Measurements from ENCODE around the gene JAKMIP1. TPM values are rescaled to one million over a fixed set of nuclear protein-coding genes. Genes with fewer than 3 reads are reported as not detected.

The JAKMIP1 gene
- total RNA-seq, 1 experiment from 2014 or later: not detected

DNA sequence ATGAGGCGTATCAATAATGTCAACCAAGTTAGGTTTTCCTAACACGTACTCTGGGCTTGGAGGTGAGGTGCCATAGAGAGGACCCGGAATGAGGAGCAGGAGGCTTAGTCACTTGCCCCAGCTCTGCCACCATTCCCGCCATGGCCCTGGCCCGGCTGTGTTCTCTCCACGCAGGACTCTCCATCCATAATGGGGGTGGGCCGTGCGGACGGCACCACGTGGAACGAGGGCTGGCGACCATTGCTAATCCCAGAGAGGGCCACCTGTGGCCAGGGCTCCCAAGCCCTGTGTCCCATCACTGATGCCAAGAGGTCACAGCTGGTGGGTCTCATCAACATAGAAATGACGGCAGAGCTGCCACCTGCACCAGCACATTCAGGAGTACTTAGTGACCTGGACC lies 76.4 kb downstream of the JAKMIP1 start:
- H3K4me1 ChIP-seq: no peaks in the 10 kb centered on the region
- no peaks in the 10 kb centered on the region for H3K4me1 Mint-ChIP-seq (ENCODE audit: low read depth, unreplicated experiment)
- peaks cover 8% of the 10 kb centered on the region for H3K27me3 Mint-ChIP-seq (ENCODE audit: insufficient read depth, unreplicated experiment)
- POLR2A ChIA-PET: no interaction called here
- no peaks in the 10 kb centered on the region for H3K36me3 ChIP-seq (ENCODE audit: control insufficient read depth, insufficient read depth, low read length)
- H3K27ac Mint-ChIP-seq (ENCODE audit: unreplicated experiment): no peak overlapping the region
- CTCF ChIA-PET: no interaction called here
- no peaks in the 10 kb centered on the region for H3K9me3 Mint-ChIP-seq (ENCODE audit: unreplicated experiment)
- TF ChIP-seq, protein P1, sequence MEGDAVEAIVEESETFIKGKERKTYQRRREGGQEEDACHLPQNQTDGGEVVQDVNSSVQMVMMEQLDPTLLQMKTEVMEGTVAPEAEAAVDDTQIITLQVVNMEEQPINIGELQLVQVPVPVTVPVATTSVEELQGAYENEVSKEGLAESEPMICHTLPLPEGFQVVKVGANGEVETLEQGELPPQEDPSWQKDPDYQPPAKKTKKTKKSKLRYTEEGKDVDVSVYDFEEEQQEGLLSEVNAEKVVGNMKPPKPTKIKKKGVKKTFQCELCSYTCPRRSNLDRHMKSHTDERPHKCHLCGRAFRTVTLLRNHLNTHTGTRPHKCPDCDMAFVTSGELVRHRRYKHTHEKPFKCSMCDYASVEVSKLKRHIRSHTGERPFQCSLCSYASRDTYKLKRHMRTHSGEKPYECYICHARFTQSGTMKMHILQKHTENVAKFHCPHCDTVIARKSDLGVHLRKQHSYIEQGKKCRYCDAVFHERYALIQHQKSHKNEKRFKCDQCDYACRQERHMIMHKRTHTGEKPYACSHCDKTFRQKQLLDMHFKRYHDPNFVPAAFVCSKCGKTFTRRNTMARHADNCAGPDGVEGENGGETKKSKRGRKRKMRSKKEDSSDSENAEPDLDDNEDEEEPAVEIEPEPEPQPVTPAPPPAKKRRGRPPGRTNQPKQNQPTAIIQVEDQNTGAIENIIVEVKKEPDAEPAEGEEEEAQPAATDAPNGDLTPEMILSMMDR (IDR thresholded peaks at IDR 0.05; ENCODE audit: insufficient read depth in 1 of 2, low read depth in 1 of 2, low read length in 1 of 2, severe bottlenecking in 1 of 2, unreplicated experiment in 1 of 2): no peak
- no peaks in the 10 kb centered on the region for H3K36me3 Mint-ChIP-seq (ENCODE audit: insufficient read depth, unreplicated experiment)
- no peak overlapping the region for H3K4me3 Mint-ChIP-seq (ENCODE audit: unreplicated experiment)
- no TSS peak for BruUV-seq (replicated peaks)
- H3K27me3 ChIP-seq (replicated peaks; ENCODE audit: control insufficient read depth, insufficient read depth, low read length): no peaks in the 10 kb centered on the region; the same call in 1 of the 2 replicates
- no peak for DNase-seq
- intact Hi-C loops (cut with micrococcal nuclease; ENCODE audit: unreplicated experiment): no loop called here
- H3K9me3 ChIP-seq: no peaks in the 10 kb centered on the region
- no peak overlapping the region for H3K4me3 ChIP-seq (ENCODE audit: low read depth, low read length)

DNA sequence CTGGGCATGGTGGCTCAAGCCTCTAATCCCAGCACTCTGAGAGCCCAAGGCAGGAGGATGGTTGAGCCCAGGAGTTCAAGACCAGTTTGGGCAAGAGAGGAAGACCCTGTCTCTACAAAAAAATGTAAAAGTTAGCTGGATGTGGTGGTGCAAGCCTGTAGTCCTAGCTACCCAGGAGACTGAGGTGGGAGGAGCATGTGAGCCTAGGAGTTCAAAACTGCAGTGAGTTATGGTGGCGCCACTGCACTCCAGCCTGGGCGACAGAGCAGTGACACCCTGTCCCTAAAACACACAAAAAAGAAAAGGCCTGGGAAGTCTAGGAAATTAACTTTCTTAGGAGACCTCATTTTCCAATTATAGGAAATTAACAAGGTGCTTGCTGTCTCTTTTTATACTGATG lies 76.8 kb downstream of the JAKMIP1 start:
- POLR2A ChIA-PET: no interaction called here
- Histone ChIP-seq H3K4me3 (ENCODE audit: low read depth, low read length) (no peak overlapping the region), H3K4me1 (no peaks in the 10 kb centered on the region), H3K27me3 (replicated peaks; ENCODE audit: control insufficient read depth, insufficient read depth, low read length) (no peaks in the 10 kb centered on the region; the same call in 1 of the 2 replicates), H3K36me3 (ENCODE audit: control insufficient read depth, insufficient read depth, low read length) (no peaks in the 10 kb centered on the region), H3K9me3 (no peaks in the 10 kb centered on the region)
- H3K4me3 Mint-ChIP-seq (ENCODE audit: unreplicated experiment): no peak overlapping the region
- no peaks in the 10 kb centered on the region for H3K9me3 Mint-ChIP-seq (ENCODE audit: unreplicated experiment)
- no TSS peak for BruUV-seq (replicated peaks)
- intact Hi-C loops (cut with micrococcal nuclease; ENCODE audit: unreplicated experiment): no loop called here
- CTCF ChIA-PET: no interaction called here
- H3K27ac Mint-ChIP-seq (ENCODE audit: unreplicated experiment): no peak overlapping the region
- H3K36me3 Mint-ChIP-seq (ENCODE audit: insufficient read depth, unreplicated experiment): no peaks in the 10 kb centered on the region
- H3K4me1 Mint-ChIP-seq (ENCODE audit: low read depth, unreplicated experiment): no peaks in the 10 kb centered on the region
- DNase-seq: no peak
- TF ChIP-seq, protein P1 (IDR thresholded peaks at IDR 0.05; ENCODE audit: insufficient read depth in 1 of 2, low read depth in 1 of 2, low read length in 1 of 2, severe bottlenecking in 1 of 2, unreplicated experiment in 1 of 2): no peak
- peaks cover 11% of the 10 kb centered on the region for H3K27me3 Mint-ChIP-seq (ENCODE audit: insufficient read depth, unreplicated experiment)

DNA sequence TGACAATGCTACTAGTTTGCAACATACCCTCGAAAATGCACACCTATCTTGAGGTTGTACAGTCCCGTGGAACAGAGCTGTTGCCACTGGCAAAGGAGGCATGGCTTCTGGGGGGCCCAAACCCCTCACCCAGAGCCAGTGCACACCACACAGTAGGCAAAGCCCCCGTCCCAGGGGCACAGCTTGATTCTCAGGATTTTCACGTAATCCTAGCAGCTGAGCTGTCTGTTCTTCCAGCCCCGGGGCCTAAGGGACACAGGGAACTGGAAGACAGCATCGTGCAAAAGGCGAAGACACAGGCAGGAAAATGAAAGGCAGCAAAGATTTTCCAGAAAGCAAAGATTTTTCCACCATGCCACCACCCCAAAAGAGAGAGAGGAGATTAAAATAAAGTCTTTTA lies 77.2 kb downstream of the JAKMIP1 start:
- ChIA-PET CTCF (no interaction called here), POLR2A (no interaction called here)
- Histone ChIP-seq H3K4me1 (no peaks in the 10 kb centered on the region), H3K9me3 (no peaks in the 10 kb centered on the region), H3K36me3 (ENCODE audit: control insufficient read depth, insufficient read depth, low read length) (no peaks in the 10 kb centered on the region), H3K4me3 (ENCODE audit: low read depth, low read length) (no peak overlapping the region), H3K27me3 (replicated peaks; ENCODE audit: control insufficient read depth, insufficient read depth, low read length) (no peaks in the 10 kb centered on the region; the same call in 1 of the 2 replicates)
- Mint-ChIP-seq H3K4me1 (ENCODE audit: low read depth, unreplicated experiment) (no peaks in the 10 kb centered on the region), H3K9me3 (ENCODE audit: unreplicated experiment) (no peaks in the 10 kb centered on the region), H3K36me3 (ENCODE audit: insufficient read depth, unreplicated experiment) (no peaks in the 10 kb centered on the region), H3K4me3 (ENCODE audit: unreplicated experiment) (no peak overlapping the region), H3K27me3 (ENCODE audit: insufficient read depth, unreplicated experiment) (peaks cover 11% of the 10 kb centered on the region), H3K27ac (ENCODE audit: unreplicated experiment) (no peak overlapping the region)
- BruUV-seq (replicated peaks): no TSS peak
- DNase-seq: no peak
- TF ChIP-seq, protein P1 (IDR thresholded peaks at IDR 0.05; ENCODE audit: insufficient read depth in 1 of 2, low read depth in 1 of 2, low read length in 1 of 2, severe bottlenecking in 1 of 2, unreplicated experiment in 1 of 2): no peak
- intact Hi-C loops (cut with micrococcal nuclease; ENCODE audit: unreplicated experiment): no loop called here
